NCI-H446 (cell line): ENCODE data around the gene MTHFD2L.
"Not testable (repeated sequence)": the region's sequence is repeated elsewhere in the genome, so short reads cannot be mapped to it uniquely, and the experiment has no call there.

Source experiments
- DNase-seq, 2 experiments: peaks; one replicate each; lab custom pipeline; 2025; lab: John Stamatoyannopoulos, UW

Gene MTHFD2L

GRCh38 chr4:74157561-74158465, at the start of gene MTHFD2L:
Gene MTHFD2L, plus strand, starts transcription at chr4:74158118. Its CDS starts 21 bp downstream, at chr4:74158139.
- DNase-seq, result peak; percentile 73 to 95

- DNase-seq, result no peak
Observed at GRCh38 chr4:74108457-74109115, 49.3 kb upstream of the MTHFD2L start.

GRCh38 chr4:74109116-74109869, 48.6 kb upstream of the MTHFD2L start:
- DNase-seq, result no peak

GRCh38 chr4:74109870-74110605, 47.9 kb upstream of the MTHFD2L start:
- DNase-seq, result no peak

GRCh38 chr4:74110670-74111069, 47.2 kb upstream of the MTHFD2L start:
- DNase-seq, result no peak

GRCh38 chr4:74111306-74111975, 46.5 kb upstream of the MTHFD2L start:
- no peak for DNase-seq

GRCh38 chr4:74111990-74112389, 45.9 kb upstream of the MTHFD2L start:
- DNase-seq, result no peak

- DNase-seq, result no peak
Observed at GRCh38 chr4:74112399-74113105, 45.4 kb upstream of the MTHFD2L start.

GRCh38 chr4:74114234-74114633, 43.7 kb upstream of the MTHFD2L start:
- DNase-seq, result no peak

GRCh38 chr4:74117024-74117534, 40.8 kb upstream of the MTHFD2L start:
- peak in 1 of 2 experiments; percentile 0 for DNase-seq

- no peak for DNase-seq
Observed at GRCh38 chr4:74118600-74119338, 39.1 kb upstream of the MTHFD2L start.

GRCh38 chr4:74120086-74120485, 37.8 kb upstream of the MTHFD2L start:
- DNase-seq, result no peak

- no peak for DNase-seq
Observed at GRCh38 chr4:74121643-74122579, 36.0 kb upstream of the MTHFD2L start.

- DNase-seq, result no peak
Observed at GRCh38 chr4:74123065-74123728, 34.7 kb upstream of the MTHFD2L start.

GRCh38 chr4:74125029-74125428, 32.9 kb upstream of the MTHFD2L start:
- DNase-seq, result no peak

- no peak for DNase-seq
Observed at GRCh38 chr4:74127745-74128144, 30.2 kb upstream of the MTHFD2L start.

GRCh38 chr4:74130843-74131242, 27.1 kb upstream of the MTHFD2L start:
- not testable (repeated sequence) for DNase-seq

- not testable (repeated sequence) for DNase-seq
Observed at GRCh38 chr4:74132188-74132587, 25.7 kb upstream of the MTHFD2L start.
